ENCODE results near the gene RDH12.

The RDH12 gene

DNA sequence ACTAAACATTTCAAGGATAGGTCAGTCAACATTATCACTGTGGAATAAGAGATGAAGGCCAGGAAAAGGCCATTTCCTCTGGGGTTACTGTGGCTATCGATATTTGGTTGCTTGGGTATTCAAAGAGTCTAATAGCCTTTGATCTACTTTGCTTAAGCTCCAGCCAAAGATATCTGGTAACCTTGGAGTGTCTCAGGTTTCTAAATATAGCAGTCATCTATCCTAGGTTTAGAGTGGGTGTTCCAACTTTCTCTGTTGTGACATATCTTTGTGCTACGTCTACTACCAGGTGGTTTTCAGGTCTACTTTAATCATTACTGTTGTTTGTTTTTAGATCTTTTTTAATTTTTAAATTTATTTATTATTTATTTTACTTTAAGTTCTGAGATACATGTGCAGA lies 42.4 kb downstream of the RDH12 start:
- DNase-seq (ENCODE audit: low read depth in 1 of 2, low spot score in 1 of 2), result no peak
- H3K27ac ChIP-seq (replicated peaks), result no peak overlapping the region
- no peak overlapping the region for H3K4me3 ChIP-seq (replicated peaks; ENCODE audit: insufficient read depth, low read length)
- no peaks in the 10 kb centered on the region for H3K27me3 ChIP-seq (ENCODE audit: insufficient read depth, poor library complexity, severe bottlenecking)
- TF ChIP-seq, protein P1, sequence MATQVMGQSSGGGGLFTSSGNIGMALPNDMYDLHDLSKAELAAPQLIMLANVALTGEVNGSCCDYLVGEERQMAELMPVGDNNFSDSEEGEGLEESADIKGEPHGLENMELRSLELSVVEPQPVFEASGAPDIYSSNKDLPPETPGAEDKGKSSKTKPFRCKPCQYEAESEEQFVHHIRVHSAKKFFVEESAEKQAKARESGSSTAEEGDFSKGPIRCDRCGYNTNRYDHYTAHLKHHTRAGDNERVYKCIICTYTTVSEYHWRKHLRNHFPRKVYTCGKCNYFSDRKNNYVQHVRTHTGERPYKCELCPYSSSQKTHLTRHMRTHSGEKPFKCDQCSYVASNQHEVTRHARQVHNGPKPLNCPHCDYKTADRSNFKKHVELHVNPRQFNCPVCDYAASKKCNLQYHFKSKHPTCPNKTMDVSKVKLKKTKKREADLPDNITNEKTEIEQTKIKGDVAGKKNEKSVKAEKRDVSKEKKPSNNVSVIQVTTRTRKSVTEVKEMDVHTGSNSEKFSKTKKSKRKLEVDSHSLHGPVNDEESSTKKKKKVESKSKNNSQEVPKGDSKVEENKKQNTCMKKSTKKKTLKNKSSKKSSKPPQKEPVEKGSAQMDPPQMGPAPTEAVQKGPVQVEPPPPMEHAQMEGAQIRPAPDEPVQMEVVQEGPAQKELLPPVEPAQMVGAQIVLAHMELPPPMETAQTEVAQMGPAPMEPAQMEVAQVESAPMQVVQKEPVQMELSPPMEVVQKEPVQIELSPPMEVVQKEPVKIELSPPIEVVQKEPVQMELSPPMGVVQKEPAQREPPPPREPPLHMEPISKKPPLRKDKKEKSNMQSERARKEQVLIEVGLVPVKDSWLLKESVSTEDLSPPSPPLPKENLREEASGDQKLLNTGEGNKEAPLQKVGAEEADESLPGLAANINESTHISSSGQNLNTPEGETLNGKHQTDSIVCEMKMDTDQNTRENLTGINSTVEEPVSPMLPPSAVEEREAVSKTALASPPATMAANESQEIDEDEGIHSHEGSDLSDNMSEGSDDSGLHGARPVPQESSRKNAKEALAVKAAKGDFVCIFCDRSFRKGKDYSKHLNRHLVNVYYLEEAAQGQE (IDR thresholded peaks at IDR 0.05; ENCODE audit: insufficient replicate concordance, low read depth), result no peak
- TF ChIP-seq GABPA (IDR thresholded peaks at IDR 0.05; ENCODE audit: low read depth) (no peak), SPI1 (IDR thresholded peaks at IDR 0.05; ENCODE audit: borderline replicate concordance, low read depth) (no peak), POLR2AphosphoS5 (IDR thresholded peaks at IDR 0.05; ENCODE audit: low read depth) (no peak)
- TF ChIP-seq, protein P2, sequence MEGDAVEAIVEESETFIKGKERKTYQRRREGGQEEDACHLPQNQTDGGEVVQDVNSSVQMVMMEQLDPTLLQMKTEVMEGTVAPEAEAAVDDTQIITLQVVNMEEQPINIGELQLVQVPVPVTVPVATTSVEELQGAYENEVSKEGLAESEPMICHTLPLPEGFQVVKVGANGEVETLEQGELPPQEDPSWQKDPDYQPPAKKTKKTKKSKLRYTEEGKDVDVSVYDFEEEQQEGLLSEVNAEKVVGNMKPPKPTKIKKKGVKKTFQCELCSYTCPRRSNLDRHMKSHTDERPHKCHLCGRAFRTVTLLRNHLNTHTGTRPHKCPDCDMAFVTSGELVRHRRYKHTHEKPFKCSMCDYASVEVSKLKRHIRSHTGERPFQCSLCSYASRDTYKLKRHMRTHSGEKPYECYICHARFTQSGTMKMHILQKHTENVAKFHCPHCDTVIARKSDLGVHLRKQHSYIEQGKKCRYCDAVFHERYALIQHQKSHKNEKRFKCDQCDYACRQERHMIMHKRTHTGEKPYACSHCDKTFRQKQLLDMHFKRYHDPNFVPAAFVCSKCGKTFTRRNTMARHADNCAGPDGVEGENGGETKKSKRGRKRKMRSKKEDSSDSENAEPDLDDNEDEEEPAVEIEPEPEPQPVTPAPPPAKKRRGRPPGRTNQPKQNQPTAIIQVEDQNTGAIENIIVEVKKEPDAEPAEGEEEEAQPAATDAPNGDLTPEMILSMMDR (IDR thresholded peaks at IDR 0.05; ENCODE audit: insufficient read depth, low read length), result no peak

DNA sequence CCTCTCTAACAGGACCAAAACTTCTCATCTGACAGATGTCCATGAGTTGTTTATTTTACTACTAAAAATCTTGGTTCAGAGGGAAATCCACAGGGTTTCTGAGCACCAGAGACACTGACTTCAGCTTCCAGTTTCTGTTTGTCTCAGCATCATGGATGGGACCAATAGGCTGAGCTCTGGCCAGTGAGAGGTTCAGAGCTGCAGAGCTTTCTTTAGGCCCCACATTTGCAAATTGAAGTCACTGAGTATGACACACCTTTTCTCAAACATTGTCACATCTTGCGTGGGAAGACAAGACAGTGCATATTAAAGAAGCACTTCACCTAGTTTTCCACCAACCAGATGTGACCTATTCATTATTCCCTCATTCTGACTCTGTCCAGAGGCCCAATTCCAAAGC lies 45.2 kb downstream of the RDH12 start:
- H3K27ac ChIP-seq (replicated peaks), result no peak overlapping the region
- TF ChIP-seq, protein P1 (IDR thresholded peaks at IDR 0.05; ENCODE audit: insufficient replicate concordance, low read depth), result no peak
- TF ChIP-seq POLR2AphosphoS5 (IDR thresholded peaks at IDR 0.05; ENCODE audit: low read depth) (no peak), GABPA (IDR thresholded peaks at IDR 0.05; ENCODE audit: low read depth) (no peak), SPI1 (IDR thresholded peaks at IDR 0.05; ENCODE audit: borderline replicate concordance, low read depth) (no peak)
- TF ChIP-seq, protein P2 (IDR thresholded peaks at IDR 0.05; ENCODE audit: insufficient read depth, low read length), result no peak
- no peak for DNase-seq (ENCODE audit: low read depth in 1 of 2, low spot score in 1 of 2)

DNA sequence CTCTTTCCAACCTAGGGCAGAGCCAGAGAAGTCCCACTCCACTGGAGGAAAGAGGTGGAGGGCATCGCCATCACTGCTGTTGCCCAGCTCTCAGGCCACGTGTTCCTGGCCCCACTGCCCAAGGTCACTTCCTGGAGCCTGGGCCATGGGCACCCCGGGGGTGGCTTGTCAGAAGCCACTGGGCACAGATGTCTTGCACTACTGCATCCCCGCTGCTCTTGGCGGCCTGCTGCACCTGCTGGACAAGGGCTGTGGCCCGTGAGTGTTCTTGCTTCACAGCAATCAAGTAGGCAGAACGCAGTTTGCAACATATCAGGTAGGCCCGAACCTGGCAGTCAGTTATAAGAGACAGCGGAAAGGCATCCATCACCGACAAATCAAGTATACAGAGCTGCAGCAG lies 46.6 kb downstream of the RDH12 start:
- H3K4me3 ChIP-seq (replicated peaks; ENCODE audit: insufficient read depth, low read length), result no peak overlapping the region
- no peak for DNase-seq (ENCODE audit: low read depth in 1 of 2, low spot score in 1 of 2)
- TF ChIP-seq POLR2AphosphoS5 (IDR thresholded peaks at IDR 0.05; ENCODE audit: low read depth) (no peak), GABPA (IDR thresholded peaks at IDR 0.05; ENCODE audit: low read depth) (no peak), SPI1 (IDR thresholded peaks at IDR 0.05; ENCODE audit: borderline replicate concordance, low read depth) (no peak)
- TF ChIP-seq, protein P1 (IDR thresholded peaks at IDR 0.05; ENCODE audit: insufficient replicate concordance, low read depth), result no peak
- TF ChIP-seq, protein P2 (IDR thresholded peaks at IDR 0.05; ENCODE audit: insufficient read depth, low read length), result no peak
- H3K27ac ChIP-seq (replicated peaks), result no peak overlapping the region
- no peaks in the 10 kb centered on the region for H3K27me3 ChIP-seq (ENCODE audit: insufficient read depth, poor library complexity, severe bottlenecking)

More for the DNA sequence above, 45.2 kb downstream of the RDH12 start:
- H3K4me3 ChIP-seq (replicated peaks; ENCODE audit: insufficient read depth, low read length), result no peak overlapping the region
- H3K27me3 ChIP-seq (ENCODE audit: insufficient read depth, poor library complexity, severe bottlenecking), result no peaks in the 10 kb centered on the region
